ENCODE data around the gene BMP4.

The BMP4 gene

GRCh38 chr14:53956427-53957201 is at the start of gene BMP4:
Gene BMP4 (minus strand): TSS chr14:53956825. CDS start chr14:53952222, 4,603 bp downstream.
- DNase-seq (ENCODE audit: low read depth) = peak; percentile 29
- TF ChIP-seq, protein P1, sequence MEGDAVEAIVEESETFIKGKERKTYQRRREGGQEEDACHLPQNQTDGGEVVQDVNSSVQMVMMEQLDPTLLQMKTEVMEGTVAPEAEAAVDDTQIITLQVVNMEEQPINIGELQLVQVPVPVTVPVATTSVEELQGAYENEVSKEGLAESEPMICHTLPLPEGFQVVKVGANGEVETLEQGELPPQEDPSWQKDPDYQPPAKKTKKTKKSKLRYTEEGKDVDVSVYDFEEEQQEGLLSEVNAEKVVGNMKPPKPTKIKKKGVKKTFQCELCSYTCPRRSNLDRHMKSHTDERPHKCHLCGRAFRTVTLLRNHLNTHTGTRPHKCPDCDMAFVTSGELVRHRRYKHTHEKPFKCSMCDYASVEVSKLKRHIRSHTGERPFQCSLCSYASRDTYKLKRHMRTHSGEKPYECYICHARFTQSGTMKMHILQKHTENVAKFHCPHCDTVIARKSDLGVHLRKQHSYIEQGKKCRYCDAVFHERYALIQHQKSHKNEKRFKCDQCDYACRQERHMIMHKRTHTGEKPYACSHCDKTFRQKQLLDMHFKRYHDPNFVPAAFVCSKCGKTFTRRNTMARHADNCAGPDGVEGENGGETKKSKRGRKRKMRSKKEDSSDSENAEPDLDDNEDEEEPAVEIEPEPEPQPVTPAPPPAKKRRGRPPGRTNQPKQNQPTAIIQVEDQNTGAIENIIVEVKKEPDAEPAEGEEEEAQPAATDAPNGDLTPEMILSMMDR (IDR thresholded peaks at IDR 0.05; ENCODE audit: low read length, missing control alignments) = no peak
- H3K4me3 ChIP-seq (replicated peaks; ENCODE audit: low read depth, low read length) = peak within 1 kb of the TSS; percentile 62

GRCh38 chr14:54003064-54003463 is 46.4 kb upstream of the BMP4 start:
- TF ChIP-seq, protein P1 (IDR thresholded peaks at IDR 0.05; ENCODE audit: low read length, missing control alignments) = no peak
- H3K4me3 ChIP-seq (replicated peaks; ENCODE audit: low read depth, low read length) = no peak overlapping the region

GRCh38 chr14:54002653-54003052 is 46.0 kb upstream of the BMP4 start:
- DNase-seq (ENCODE audit: low read depth) = peak; percentile 24
- TF ChIP-seq, protein P1 (IDR thresholded peaks at IDR 0.05; ENCODE audit: low read length, missing control alignments) = no peak
- no peak overlapping the region for H3K4me3 ChIP-seq (replicated peaks; ENCODE audit: low read depth, low read length)

More at GRCh38 chr14:54003064-54003463, 46.4 kb upstream of the BMP4 start:
- DNase-seq (ENCODE audit: low read depth) = no peak

- TF ChIP-seq, protein P1 (IDR thresholded peaks at IDR 0.05; ENCODE audit: low read length, missing control alignments) = no peak
- no peak overlapping the region for H3K4me3 ChIP-seq (replicated peaks; ENCODE audit: low read depth, low read length)
- no peak for DNase-seq (ENCODE audit: low read depth)
Measured at GRCh38 chr14:54001189-54001878, 44.7 kb upstream of the BMP4 start.

DNA sequence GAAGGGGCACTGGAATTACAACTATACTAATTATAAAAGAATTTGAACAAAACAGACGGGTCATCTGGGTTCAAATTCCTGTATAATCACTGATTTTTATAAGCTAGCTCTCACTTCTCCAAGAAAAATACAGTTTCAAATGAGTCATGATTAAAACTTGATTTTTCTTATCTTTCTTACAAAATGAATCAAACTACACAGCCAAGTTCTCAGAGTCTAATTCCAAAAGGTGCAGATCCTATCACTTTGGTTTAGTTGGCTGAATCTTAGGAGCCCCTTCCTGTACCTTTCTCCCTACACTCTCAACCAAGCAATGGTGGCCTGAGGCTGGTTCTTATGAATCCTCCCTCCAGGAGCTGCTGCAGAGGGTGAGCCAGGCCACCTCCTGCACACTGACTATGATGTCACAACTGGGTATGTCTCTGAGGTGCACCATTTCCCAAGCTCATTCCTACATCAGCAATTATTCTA is 43.8 kb upstream of the BMP4 start:
- TF ChIP-seq, protein P1 (IDR thresholded peaks at IDR 0.05; ENCODE audit: low read length, missing control alignments) = no peak
- DNase-seq (ENCODE audit: low read depth) = peak; percentile 39

GRCh38 chr14:53999061-53999488 is 42.5 kb upstream of the BMP4 start:
- no peak overlapping the region for H3K4me3 ChIP-seq (replicated peaks; ENCODE audit: low read depth, low read length)
- TF ChIP-seq, protein P1 (IDR thresholded peaks at IDR 0.05; ENCODE audit: low read length, missing control alignments) = no peak
- DNase-seq (ENCODE audit: low read depth) = peak; percentile 48

More for the DNA sequence above, 43.8 kb upstream of the BMP4 start:
- no peak overlapping the region for H3K4me3 ChIP-seq (replicated peaks; ENCODE audit: low read depth, low read length)

Measured in fibroblast of pulmonary artery (primary cell).